Cardiac muscle cell (in vitro differentiated cells and primary cell): Measurements from ENCODE around the gene ZNF487. TPM values are rescaled to one million over a fixed set of nuclear protein-coding genes. Genes with fewer than 3 reads are reported as not detected.
"Not testable (repeated sequence)": the region's sequence is repeated elsewhere in the genome, so short reads cannot be mapped to it uniquely, and the experiment has no call there.

Source experiments
- DNase-seq, 2 donors: peaks; one replicate each; pipeline versions ENCODE4 v3.0.0 to v3.0.0-alpha.2; 2010 to 2017; ENCODE audit warnings: low read depth in 1 of 2, low spot score in 1 of 2
- H3K27ac ChIP-seq: fragments of 200-600 bp; sonication (generic); 2 replicates; pipeline ENCODE4 v1.5.1; 2016
- H3K27me3 ChIP-seq: fragments of 200-600 bp; sonication (generic); 2 replicates; pipeline ENCODE4 v1.6.0; 2016; ENCODE audit warnings: control low read depth
- H3K36me3 ChIP-seq: fragments of 200-600 bp; sonication (generic); 2 replicates; pipeline ENCODE4 v1.5.1; 2016; ENCODE audit warnings: control low read depth
- H3K4me1 ChIP-seq: fragments of 200-600 bp; sonication (generic); 2 replicates; pipeline ENCODE4 v1.8.1; 2017; ENCODE audit warnings: low read depth, mild to moderate bottlenecking, mixed run types
- H3K4me3 ChIP-seq: fragments of 200-600 bp; sonication (generic); 2 replicates; pipeline ENCODE4 v1.5.1; 2016; ENCODE audit warnings: mild to moderate bottlenecking
- H3K9me3 ChIP-seq: fragments of 200-600 bp; sonication (generic); 2 replicates; pipeline ENCODE4 v1.5.1; 2017; ENCODE audit warnings: low read depth, mild to moderate bottlenecking, control low read depth
- CTCF ChIP-seq: IDR thresholded peaks from 2 replicates; pipeline ENCODE4 v1.5.1; 2012; ENCODE audit warnings: low read depth, mild to moderate bottlenecking, low read length
- polyA plus RNA-seq: library from polyadenylated mRNA; unstranded; fragments of >200 nt; fragmentation: Nextera tagmentation; extraction: Ambion mirVana; gene quantifications from 2 replicates; pipeline ENCODE4 v1.2.1, GENCODE V29; 2016
- total RNA-seq: library from RNA; depleted of rRNA; stranded (reverse); fragments of >200 nt; gene quantifications from 2 replicates; pipeline ENCODE4 v1.2.3, GENCODE V29; 2016

ZNF487 gene
- total and polyA plus RNA-seq, 2 experiments from 2014 or later: 6.0 to 9.0 TPM

- H3K27me3 ChIP-seq: no peaks in the 10 kb centered on the region
- no peaks in the 10 kb centered on the region for H3K36me3 ChIP-seq
- no peaks in the 10 kb centered on the region for H3K4me1 ChIP-seq
- DNase-seq: no peak
- TF ChIP-seq CTCF: no peak
- no peaks in the 10 kb centered on the region for H3K9me3 ChIP-seq
- no peak overlapping the region for H3K4me3 ChIP-seq
- no peak overlapping the region for H3K27ac ChIP-seq
Observed at GRCh38 chr10:43448742-43449141, 11.8 kb downstream of the ZNF487 start.

- Histone ChIP-seq H3K4me1 (peaks cover 6% of the 10 kb centered on the region), H3K4me3 (no peak overlapping the region), H3K27ac (no peak overlapping the region), H3K9me3 (no peaks in the 10 kb centered on the region), H3K27me3 (no peaks in the 10 kb centered on the region), H3K36me3 (no peaks in the 10 kb centered on the region)
- DNase-seq: no peak
- no peak for TF ChIP-seq CTCF
Observed at GRCh38 chr10:43452356-43452914, 15.5 kb downstream of the ZNF487 start.

- DNase-seq: no peak
- no peak for TF ChIP-seq CTCF
- Histone ChIP-seq H3K4me1 (peaks cover 6% of the 10 kb centered on the region), H3K27me3 (no peaks in the 10 kb centered on the region), H3K4me3 (no peak overlapping the region), H3K9me3 (no peaks in the 10 kb centered on the region), H3K36me3 (no peaks in the 10 kb centered on the region), H3K27ac (peak overlapping the region; percentile 43)
Observed at GRCh38 chr10:43453266-43453831, 16.4 kb downstream of the ZNF487 start.

GRCh38 chr10:43454025-43454424 is 17.1 kb downstream of the ZNF487 start:
- not testable (repeated sequence) for H3K36me3 ChIP-seq, H3K27ac ChIP-seq, H3K4me3 ChIP-seq, H3K27me3 ChIP-seq, H3K4me1 ChIP-seq, H3K9me3 ChIP-seq, DNase-seq

- H3K4me3 ChIP-seq, DNase-seq, H3K9me3 ChIP-seq, H3K4me1 ChIP-seq, H3K36me3 ChIP-seq, H3K27me3 ChIP-seq: not testable (repeated sequence)
- H3K27ac ChIP-seq: peak overlapping the region; percentile 70
Observed at GRCh38 chr10:43456561-43456960, 19.6 kb downstream of the ZNF487 start.

GRCh38 chr10:43458227-43458626 is 21.3 kb downstream of the ZNF487 start:
- no peak overlapping the region for H3K4me3 ChIP-seq
- no peaks in the 10 kb centered on the region for H3K9me3 ChIP-seq
- no peak for TF ChIP-seq CTCF
- no peak for DNase-seq
- H3K27me3 ChIP-seq: no peaks in the 10 kb centered on the region
- H3K4me1 ChIP-seq: peaks cover 6% of the 10 kb centered on the region
- H3K36me3 ChIP-seq: no peaks in the 10 kb centered on the region
- no peak overlapping the region for H3K27ac ChIP-seq

GRCh38 chr10:43461950-43462349 is 25.0 kb downstream of the ZNF487 start:
- Histone ChIP-seq H3K27me3 (no peaks in the 10 kb centered on the region), H3K4me3 (no peak overlapping the region), H3K27ac (no peak overlapping the region), H3K4me1 (no peaks in the 10 kb centered on the region), H3K9me3 (no peaks in the 10 kb centered on the region), H3K36me3 (no peaks in the 10 kb centered on the region)
- peak; percentile 54 for TF ChIP-seq CTCF
- DNase-seq: peak; percentile 81 to 90

GRCh38 chr10:43465086-43465735 is 28.3 kb downstream of the ZNF487 start:
- not testable (repeated sequence) for H3K4me1 ChIP-seq

GRCh38 chr10:43465736-43466120 is 28.8 kb downstream of the ZNF487 start:
- not testable (repeated sequence) for H3K36me3 ChIP-seq, H3K4me1 ChIP-seq, H3K27ac ChIP-seq, DNase-seq, H3K4me3 ChIP-seq, H3K27me3 ChIP-seq, H3K9me3 ChIP-seq

More at GRCh38 chr10:43465086-43465735, 28.3 kb downstream of the ZNF487 start:
- not testable (repeated sequence) for H3K27ac ChIP-seq, H3K36me3 ChIP-seq, H3K27me3 ChIP-seq, DNase-seq, H3K9me3 ChIP-seq, H3K4me3 ChIP-seq
